NOMO-1 (cell line): Measurements from ENCODE around the gene FARSA.
"Not testable (repeated sequence)": the region's sequence is repeated elsewhere in the genome, so short reads cannot be mapped to it uniquely, and the experiment has no call there.

Experiments used
- DNase-seq, 2 experiments: peaks; one replicate each; lab custom pipeline; 2025; ENCODE audit not compliant: unreplicated experiment in 2 of 2; lab: John Stamatoyannopoulos, UW

FARSA gene

GRCh38 chr19:12954612-12954962, 21.1 kb upstream of the FARSA start:
- no peak for DNase-seq

- no peak for DNase-seq
Measured at GRCh38 chr19:12953799-12954611, 20.5 kb upstream of the FARSA start.

GRCh38 chr19:12953138-12953798, 19.8 kb upstream of the FARSA start:
- DNase-seq = no peak

GRCh38 chr19:12952488-12953137, 19.1 kb upstream of the FARSA start:
- DNase-seq = no peak

- not testable (repeated sequence) for DNase-seq
Measured at GRCh38 chr19:12952050-12952449, 18.5 kb upstream of the FARSA start.

- DNase-seq = no peak
Measured at GRCh38 chr19:12949363-12950283, 16.1 kb upstream of the FARSA start.

- no peak for DNase-seq
Measured at GRCh38 chr19:12948612-12949362, 15.3 kb upstream of the FARSA start.

- DNase-seq = no peak
Measured at GRCh38 chr19:12947702-12948611, 14.4 kb upstream of the FARSA start.

- no peak for DNase-seq
Measured at GRCh38 chr19:12946731-12947496, 13.4 kb upstream of the FARSA start.

GRCh38 chr19:12946092-12946721, 12.7 kb upstream of the FARSA start:
- DNase-seq = peak; percentile 39 to 42

- peak; percentile 95 to 96 for DNase-seq
Measured at GRCh38 chr19:12945479-12946091, 12.1 kb upstream of the FARSA start, which contains the start of gene RAD23A. TSS of gene RAD23A (plus strand) at chr19:12945862. CDS start at chr19:12945949, 87 bp downstream.

- no peak for DNase-seq
Measured at GRCh38 chr19:12944104-12944674, 10.7 kb upstream of the FARSA start.

- DNase-seq = no peak
Measured at GRCh38 chr19:12943437-12944044, 10.0 kb upstream of the FARSA start.

- no peak for DNase-seq
Measured at GRCh38 chr19:12940897-12941296, 7.4 kb upstream of the FARSA start.

GRCh38 chr19:12939975-12940423, 6.5 kb upstream of the FARSA start:
- no peak for DNase-seq
